Endothelial cell of umbilical vein (primary cell): ENCODE data around the gene SFXN4. TPM values are rescaled to one million over a fixed set of nuclear protein-coding genes. Genes with fewer than 3 reads are reported as not detected.

Source experiments
- BruUV-seq: library from RNA; stranded (reverse); fragments of 400-500 nt; replicated peaks from 2 replicates; lab custom pipeline; 2021; lab: Mats Ljungman, UMichigan
- CTCF ChIA-PET: fragments of 300-600, 350-600 bp; sonication (Branson Sonifier 250); formaldehyde crosslinking; loops from one replicate; lab custom pipeline; 2021; ENCODE audit warnings: antibody characterized with exemption, inconsistent platforms; lab: Charles Lee
- POLR2A ChIA-PET: fragments of 300-600, 350-600 bp; sonication (Branson Sonifier 250); formaldehyde crosslinking; loops from one replicate; lab custom pipeline; 2021; ENCODE audit warnings: antibody characterized with exemption, inconsistent platforms; lab: Charles Lee
- DNase-seq: peaks from one replicate; pipeline ENCODE4 v3.0.0-alpha.2; 2011; ENCODE audit warnings: low read depth, low spot score
- FAIRE-seq: peaks from 2 replicates; lab custom pipeline; 2011; peaks lifted over from hg19 to GRCh38; lab: Jason Lieb, UNC
- H2AFZ ChIP-seq: 2 replicates; pipeline ENCODE4 v1.6.0; 2012; ENCODE audit warnings: low read depth, low read length, control low read depth, inconsistent platforms
- H3K27ac ChIP-seq: 2 replicates; pipeline ENCODE4 v1.5.1; 2011; ENCODE audit warnings: low read depth, mild to moderate bottlenecking, control low read depth, low read length, moderate library complexity; ENCODE audit not compliant: insufficient read depth
- H3K27me3 ChIP-seq, 2 experiments: 2 replicates each; pipeline versions ENCODE4 v1.6.0 to v1.6.1; 2011; ENCODE audit warnings: low read length in 2 of 2, mixed read lengths in 1 of 2; ENCODE audit not compliant: control insufficient read depth in 2 of 2, insufficient read depth in 2 of 2
- H3K36me3 ChIP-seq, 2 experiments: 2 replicates in 1 of 2; 3 replicates in 1 of 2; pipeline ENCODE4 v1.5.1; 2011; ENCODE audit warnings: low read length in 2 of 2, mild to moderate bottlenecking in 1 of 2, moderate library complexity in 1 of 2; ENCODE audit not compliant: control insufficient read depth in 2 of 2, insufficient read depth in 2 of 2; ENCODE audit errors: extremely low read depth in 1 of 2
- H3K4me1 ChIP-seq: 3 replicates; pipeline ENCODE4 v1.5.1; 2011; ENCODE audit warnings: mild to moderate bottlenecking, low read length; ENCODE audit not compliant: control insufficient read depth, insufficient read depth; ENCODE audit errors: extremely low read depth
- H3K4me2 ChIP-seq: 2 replicates; pipeline ENCODE4 v1.6.1; 2011; ENCODE audit warnings: low read length, control low read depth, mixed read lengths; ENCODE audit not compliant: insufficient read depth
- H3K4me3 ChIP-seq, 3 experiments: fragments of 200-600 bp in 1 of 3; sonication (generic), shearing (Covaris generic) in 1 of 3; replicated peaks in 1 of 3; 2 replicates each; pipeline ENCODE4 v1.5.1; 2011 to 2016; ENCODE audit warnings: control low read depth in 3 of 3, low read length in 3 of 3, mild to moderate bottlenecking in 2 of 3, inconsistent platforms in 1 of 3, low read depth in 1 of 3, moderate library complexity in 1 of 3; ENCODE audit not compliant: insufficient read depth in 1 of 3
- H3K79me2 ChIP-seq: 2 replicates; pipeline ENCODE4 v1.6.0; 2012; ENCODE audit warnings: low read length, inconsistent platforms; ENCODE audit not compliant: control insufficient read depth, insufficient read depth
- H3K9ac ChIP-seq: replicated peaks from 2 replicates; pipeline ENCODE3; 2011; ENCODE audit warnings: low read length, control low read depth; ENCODE audit not compliant: insufficient read depth; ENCODE audit errors: extremely low read depth
- H3K9me1 ChIP-seq: replicated peaks from 3 replicates; pipeline ENCODE4 v1.6.0; 2011; ENCODE audit warnings: mild to moderate bottlenecking, low read length; ENCODE audit not compliant: control insufficient read depth, insufficient read depth; ENCODE audit errors: extremely low read depth
- H3K9me3 ChIP-seq: replicated peaks from 2 replicates; pipeline ENCODE4 v1.5.1; 2012; ENCODE audit warnings: low read length, inconsistent platforms; ENCODE audit not compliant: control insufficient read depth, insufficient read depth
- H4K20me1 ChIP-seq: replicated peaks from 2 replicates; pipeline ENCODE3; 2011; ENCODE audit warnings: mild to moderate bottlenecking, low read length; ENCODE audit not compliant: control insufficient read depth, insufficient read depth; ENCODE audit errors: extremely low read depth
- CTCF ChIP-seq, 2 donors: IDR thresholded peaks; 1 replicate in 1 of 2; 2 replicates in 1 of 2; pipeline ENCODE4 v1.5.1; 2011; ENCODE audit warnings: low read length in 2 of 2, mild to moderate bottlenecking in 2 of 2, moderate library complexity in 2 of 2, control low read depth in 1 of 2, inconsistent platforms in 1 of 2, low read depth in 1 of 2; ENCODE audit not compliant: insufficient read depth in 1 of 2; ENCODE audit errors: extremely low read depth in 1 of 2
- EZH2 ChIP-seq: IDR thresholded peaks from 2 replicates; pipeline ENCODE4 v1.6.1; 2012; ENCODE audit warnings: borderline replicate concordance, low read depth, mild to moderate bottlenecking, moderate library complexity, low read length, inconsistent platforms; ENCODE audit not compliant: severe bottlenecking
- FOS ChIP-seq: IDR thresholded peaks from 2 replicates; pipeline ENCODE4 v1.6.1; 2011; ENCODE audit warnings: mild to moderate bottlenecking, low read length, moderate library complexity, borderline replicate concordance; ENCODE audit not compliant: insufficient read depth
- GATA2 ChIP-seq: IDR thresholded peaks from 2 replicates; pipeline ENCODE4 v1.7.0; 2011; ENCODE audit warnings: low read depth, mild to moderate bottlenecking, moderate library complexity, mixed read lengths, low read length; ENCODE audit not compliant: insufficient read length, insufficient read depth
- JUN ChIP-seq: IDR thresholded peaks from 2 replicates; pipeline ENCODE4 v1.6.1; 2011; ENCODE audit warnings: borderline replicate concordance, low read depth; ENCODE audit not compliant: insufficient read length, insufficient read depth
- MAX ChIP-seq: IDR thresholded peaks from 2 replicates; pipeline ENCODE4 v1.6.1; 2011; ENCODE audit not compliant: insufficient read depth, insufficient read length
- MYC ChIP-seq: IDR thresholded peaks from one replicate; pipeline ENCODE4 v1.6.1; 2011; ENCODE audit warnings: mild to moderate bottlenecking, low read depth, low read length
- POLR2A ChIP-seq: IDR thresholded peaks from 2 replicates; pipeline ENCODE4 v1.6.1; 2012; ENCODE audit warnings: low read depth, mild to moderate bottlenecking, control low read depth, low read length
- POLR2AphosphoS5 ChIP-seq: IDR thresholded peaks from 2 replicates; pipeline ENCODE4 v1.6.1; 2012; ENCODE audit warnings: low read depth, mild to moderate bottlenecking, control low read depth, low read length, moderate library complexity; ENCODE audit not compliant: insufficient read depth
- dilution Hi-C: fragments of 300-500 bp; cut with MboI; formaldehyde crosslinking; loops from one replicate; pipeline ENCODE4 v1.15.0; 2019; ENCODE audit warnings: low sequenced_read_pairs; ENCODE audit not compliant: extremely low pct_ligation_motif_present
- intact Hi-C: fragments of 100-400 bp; cut with micrococcal nuclease; formaldehyde crosslinking; loops from one replicate; pipeline ENCODE4 v1.10.0; 2022
- polyA plus RNA-seq, 4 experiments: library from polyadenylated mRNA; depleted of rRNA in 3 of 4; stranded (reverse) in 3 of 4; unstranded in 1 of 4; fragments of >200 nt; gene quantifications; 2 replicates each; pipeline versions ENCODE4 v1.2.1 to v1.2.3, GENCODE V29; 2011 to 2012; ENCODE audit warnings: missing spikeins in 1 of 4
- total RNA-seq: library from RNA; stranded (reverse); gene quantifications from 2 replicates; pipeline ENCODE4 v1.2.3, GENCODE V29; 2021

Gene SFXN4
- total and polyA plus RNA-seq, 2 donors (not counting 3 experiments of a cell fraction or from before 2014, with no cell fraction given), result 11.1 to 14.5 TPM

- no peaks in the 10 kb centered on the region for H3K27me3 ChIP-seq
- DNase-seq (no peak), FAIRE-seq (peak; percentile 24)
- H3K9ac ChIP-seq, result no peak overlapping the region
- H3K27ac ChIP-seq, result no peak overlapping the region
- no peaks in the 10 kb centered on the region for H3K9me1 ChIP-seq
- no peak overlapping the region for H3K4me2 ChIP-seq
- no TSS peak for BruUV-seq
- H3K4me1 ChIP-seq, result peaks cover 19% of the 10 kb centered on the region
- H4K20me1 ChIP-seq, result no peaks in the 10 kb centered on the region
- peaks cover 0 to 2% of the 10 kb centered on the region in 2 experiments for H3K36me3 ChIP-seq
- intact Hi-C loops (no loop called here), dilution Hi-C loops (no loop called here)
- no peak for TF ChIP-seq CTCF (IDR thresholded peaks at IDR 0.05; ENCODE audit: extremely low read depth in 1 of 2, insufficient read depth in 1 of 2, low read depth in 1 of 2, low read length in 2 of 2)
- TF ChIP-seq FOS, result no peak
- TF ChIP-seq JUN, result no peak
- TF ChIP-seq POLR2AphosphoS5, result no peak
- TF ChIP-seq MAX, result no peak
- no peak for TF ChIP-seq GATA2
- TF ChIP-seq MYC, result no peak
- no peak for TF ChIP-seq POLR2A
- no peak for TF ChIP-seq EZH2
- ChIA-PET POLR2A (no interaction called here), CTCF (interaction anchor here (1.1 to 1.6 kb wide), 3 partner anchors 11 to 328 kb away, joined by 3 to 4 read pairs (median 3); no protein-coding TSS in a partner anchor)
- H3K79me2 ChIP-seq, result no peaks in the 10 kb centered on the region
- H3K4me3 ChIP-seq, result no peak overlapping the region
- H3K9me3 ChIP-seq, result no peaks in the 10 kb centered on the region
- no peak overlapping the region for H2AFZ ChIP-seq
Observed at GRCh38 chr10:119161680-119162451, 3.6 kb downstream of the SFXN4 start.
